K562 (cell line): ENCODE data around the gene TEX35. TPM values are rescaled to one million over a fixed set of nuclear protein-coding genes. Genes with fewer than 3 reads are reported as not detected.

Source experiments
- ATAC-seq: fragments of 200-7000 bp; cut with Tn5 transposase; 3 replicates; pipeline ENCODE4 v1.9.1; 2020; ENCODE audit warnings: moderate library complexity
- BruUV-seq: library from RNA; stranded (reverse); fragments of 400-500 nt; replicated peaks from 2 replicates; lab custom pipeline; 2021; lab: Mats Ljungman, UMichigan
- CTCF ChIA-PET: fragments of 300-600 bp; formaldehyde crosslinking; extraction: SDS; loops from one replicate; lab custom pipeline; 2021; ENCODE audit warnings: low intra/inter-chr PET ratio; lab: Yijun Ruan, JAX
- POLR2A ChIA-PET: fragments of 300-600, 350-650 bp; sonication (Branson Sonifier 250); formaldehyde crosslinking; extraction: SDS; loops from one replicate; lab custom pipeline; 2021; ENCODE audit warnings: antibody characterized with exemption, inconsistent platforms; lab: Yijun Ruan, JAX
- DNase-seq, 4 experiments: peaks; one replicate each; pipeline versions ENCODE4 v3.0.0 to v3.0.0-alpha.2; 2011 to 2018; ENCODE audit warnings: low spot score in 3 of 4, mixed read lengths in 3 of 4; ENCODE audit errors: extremely low read depth in 1 of 4
- FAIRE-seq: peaks from 2 replicates; lab custom pipeline; 2011; peaks lifted over from hg19 to GRCh38; lab: Jason Lieb, UNC
- H2AFZ ChIP-seq: 2 replicates; pipeline ENCODE4 v1.6.0; 2011; ENCODE audit warnings: low read depth, low read length, control low read depth, inconsistent platforms
- H3K27ac ChIP-seq: fragments of 200-600 bp; 3 replicates; pipeline ENCODE4 v1.8.0; 2011; ENCODE audit warnings: low read depth, mild to moderate bottlenecking, control low read depth, inconsistent platforms, low read length, moderate library complexity, mixed read lengths; ENCODE audit errors: extremely low read depth
- H3K27me3 ChIP-seq, 2 experiments: fragments of 300-600 bp in 1 of 2; 2 replicates in 1 of 2; 3 replicates in 1 of 2; pipeline versions ENCODE4 v1.6.0 to v1.8.0; 2011; ENCODE audit warnings: inconsistent platforms in 2 of 2, low read length in 2 of 2, mild to moderate bottlenecking in 1 of 2, mixed read lengths in 1 of 2, moderate library complexity in 1 of 2; ENCODE audit not compliant: control insufficient read depth in 2 of 2, insufficient read depth in 2 of 2
- H3K36me3 ChIP-seq: fragments of 300-600 bp; 3 replicates; pipeline ENCODE4 v1.8.0; 2011; ENCODE audit warnings: mild to moderate bottlenecking, low read length, inconsistent platforms; ENCODE audit not compliant: control insufficient read depth, insufficient read depth
- H3K4me1 ChIP-seq, 2 experiments: fragments of 200-600 bp in 1 of 2; replicated peaks in 1 of 2; 2 replicates in 1 of 2; 3 replicates in 1 of 2; pipeline versions ENCODE4 v1.5.1 to v1.8.0; 2011; ENCODE audit warnings: inconsistent platforms in 2 of 2, low read length in 2 of 2, mild to moderate bottlenecking in 1 of 2, mixed read lengths in 1 of 2, moderate library complexity in 1 of 2; ENCODE audit not compliant: control insufficient read depth in 2 of 2, insufficient read depth in 2 of 2
- H3K4me2 ChIP-seq: 2 replicates; pipeline ENCODE4 v1.6.1; 2011; ENCODE audit warnings: low read length, control low read depth, inconsistent platforms, mixed read lengths; ENCODE audit not compliant: insufficient read depth
- H3K4me3 ChIP-seq: fragments of 200-600 bp; sonication (generic), shearing (Covaris generic); 2 replicates; pipeline ENCODE4 v1.5.1; 2016; ENCODE audit warnings: control low read depth, inconsistent platforms
- H3K79me2 ChIP-seq: fragments of 200-600 bp; 3 replicates; pipeline ENCODE4 v1.8.0; 2011; ENCODE audit warnings: low read length, inconsistent platforms; ENCODE audit not compliant: control insufficient read depth, insufficient read depth
- H3K9ac ChIP-seq, 2 experiments: 2 replicates each; pipeline versions ENCODE4 v1.6.0 to v1.6.1; 2011; ENCODE audit warnings: low read depth in 2 of 2, low read length in 2 of 2, control low read depth in 1 of 2, inconsistent platforms in 1 of 2, mild to moderate bottlenecking in 1 of 2, mixed read lengths in 1 of 2; ENCODE audit not compliant: insufficient read depth in 1 of 2
- H3K9me1 ChIP-seq: one replicate; pipeline ENCODE4 v1.6.0; 2011; ENCODE audit warnings: inconsistent platforms, mild to moderate bottlenecking, low read length, moderate library complexity; ENCODE audit not compliant: control insufficient read depth, insufficient read depth
- H3K9me3 ChIP-seq: replicated peaks from 2 replicates; pipeline ENCODE4 v1.5.1; 2011; ENCODE audit warnings: low read depth, low read length, inconsistent platforms; ENCODE audit not compliant: control insufficient read depth, insufficient read depth
- H4K20me1 ChIP-seq: replicated peaks from 2 replicates; pipeline ENCODE4 v1.6.1; 2011; ENCODE audit warnings: low read length, inconsistent platforms, mixed read lengths; ENCODE audit not compliant: control insufficient read depth, insufficient read depth
- COPS2 ChIP-seq: fragments of 450-650 bp; conservative IDR thresholded peaks from 2 replicates; pipeline ENCODE4 v1.6.1; 2016; ENCODE audit warnings: mild to moderate bottlenecking, moderate library complexity
- IRF2 ChIP-seq: sonication (generic); formaldehyde crosslinking; IDR thresholded peaks from 2 replicates; pipeline ENCODE4 v1.8.1; 2022; ENCODE audit warnings: mild to moderate bottlenecking, missing genetic modification reagents
- MCM7 ChIP-seq, 2 experiments: fragments of 450-650 bp; IDR thresholded peaks; 2 replicates each; pipeline ENCODE4 v1.6.1; 2016 to 2018
- PYGO2 ChIP-seq: fragments of 450-650 bp; IDR thresholded peaks from 2 replicates; pipeline ENCODE4 v1.6.1; 2016; ENCODE audit warnings: mild to moderate bottlenecking, missing genetic modification characterization, moderate library complexity, missing compliant biosample characterization
- RBM15 ChIP-seq: fragments of 200-400 bp; formaldehyde crosslinking; IDR thresholded peaks from 2 replicates; pipeline ENCODE4 v1.6.1; 2018; ENCODE audit warnings: mild to moderate bottlenecking, low read length, moderate library complexity; ENCODE audit not compliant: insufficient read depth
- RFX5 ChIP-seq: IDR thresholded peaks from 2 replicates; pipeline ENCODE4 v1.6.1; 2011; ENCODE audit warnings: low read depth, mild to moderate bottlenecking, improper control_type of control experiment, low read length
- TEAD4 ChIP-seq, 2 experiments: sonication (generic) in 1 of 2; formaldehyde crosslinking in 1 of 2; IDR thresholded peaks; 2 replicates each; pipeline versions ENCODE4 v1.6.1 to v1.8.0; 2012 to 2022; ENCODE audit warnings: borderline replicate concordance in 1 of 2, inconsistent platforms in 1 of 2, low read length in 1 of 2, mild to moderate bottlenecking in 1 of 2, missing genetic modification reagents in 1 of 2
- ZBED1 ChIP-seq: IDR thresholded peaks from 2 replicates; pipeline ENCODE4 v1.6.1; 2014
- ZEB2 ChIP-seq: fragments of 450-650 bp; IDR thresholded peaks from 2 replicates; pipeline ENCODE4 v1.6.1; 2016
- ZNF644 ChIP-seq: fragments of 200-800 bp; sonication (Bioruptor generic); IDR thresholded peaks from 2 replicates; pipeline ENCODE4 v1.6.1; 2016; ENCODE audit warnings: low read depth, missing genetic modification characterization, missing compliant biosample characterization
- ZNF785 ChIP-seq: fragments of 250-450 bp; sonication (Bioruptor Pico); IDR thresholded peaks from 2 replicates; pipeline ENCODE4 v1.4.0; 2020; ENCODE audit warnings: mild to moderate bottlenecking
- WGBS: fragments of 100-300 bp; shearing (Covaris generic); methylation state at CpG from one replicate; pipeline ENCODE4 v1.1.6; 2016; ENCODE audit warnings: low coverage, mixed read lengths; ENCODE audit not compliant: insufficient coverage; ENCODE audit errors: missing lambda C conversion rate; 5-methylcytosine and 5-hydroxymethylcytosine counted together
- in situ Hi-C: fragments of 300-500 bp; cut with MboI; formaldehyde crosslinking; loops from 4 replicates; pipeline ENCODE4 v1.15.0; 2018; ENCODE audit warnings: inconsistent platforms, mixed read lengths
- intact Hi-C: fragments of 100-400 bp; cut with micrococcal nuclease; formaldehyde crosslinking; loops from 2 replicates; pipeline ENCODE4 v1.14.2; 2022
- polyA plus RNA-seq, 8 experiments: library from polyadenylated mRNA; depleted of rRNA in 4 of 8; stranded (reverse) in 5 of 8; unstranded in 3 of 8; fragments of >200 nt; fragmentation: Nextera tagmentation in 2 of 8; fragmentation: Illumina TruSeq in 1 of 8; extraction: Ambion mirVana in 2 of 8; extraction: Trizol in 1 of 8; gene quantifications; 2 replicates each; pipeline versions ENCODE4 v1.2.1 to v1.2.3, GENCODE V29; 2011 to 2014; ENCODE audit warnings: inconsistent platforms in 1 of 8, missing spikeins in 1 of 8
- total RNA-seq, 7 experiments: library from RNA; depleted of rRNA in 6 of 7; stranded (reverse); fragments of >200 nt in 6 of 7; fragmentation: Illumina TruSeq in 2 of 7; extraction: Trizol in 2 of 7; gene quantifications; 2 replicates each; pipeline versions ENCODE4 v1.2.1 to v1.2.3, GENCODE V29; 2011 to 2021; ENCODE audit warnings: low replicate concordance in 1 of 7
- TF ChIP-seq, protein P1 (sequence below), 2 experiments: IDR thresholded peaks in 1 of 2; conservative IDR thresholded peaks in 1 of 2; 2 replicates each; pipeline ENCODE4 v1.6.1; 2016; ENCODE audit warnings: low read depth in 2 of 2, mild to moderate bottlenecking in 1 of 2, missing compliant biosample characterization in 1 of 2, missing genetic modification characterization in 1 of 2, moderate library complexity in 1 of 2
- TF ChIP-seq, protein P2 (sequence below): sonication (generic); formaldehyde crosslinking; IDR thresholded peaks from 2 replicates; pipeline ENCODE4 v1.9.0; 2022; ENCODE audit warnings: mild to moderate bottlenecking, missing genetic modification reagents
- TF ChIP-seq, protein P3 (sequence below): fragments of 450-650 bp; formaldehyde crosslinking; IDR thresholded peaks from 2 replicates; pipeline ENCODE4 v1.4.0; 2020; ENCODE audit warnings: mild to moderate bottlenecking
- TF ChIP-seq, protein P4 (sequence below): sonication (generic); formaldehyde crosslinking; IDR thresholded peaks from 2 replicates; pipeline ENCODE4 v1.8.1; 2023; ENCODE audit warnings: mild to moderate bottlenecking, missing genetic modification reagents

TEX35 gene
- total and polyA plus RNA-seq, 9 of the 15 experiments (the other 6 are each of a cell fraction or from before 2014, with no cell fraction given): not detected

DNA sequence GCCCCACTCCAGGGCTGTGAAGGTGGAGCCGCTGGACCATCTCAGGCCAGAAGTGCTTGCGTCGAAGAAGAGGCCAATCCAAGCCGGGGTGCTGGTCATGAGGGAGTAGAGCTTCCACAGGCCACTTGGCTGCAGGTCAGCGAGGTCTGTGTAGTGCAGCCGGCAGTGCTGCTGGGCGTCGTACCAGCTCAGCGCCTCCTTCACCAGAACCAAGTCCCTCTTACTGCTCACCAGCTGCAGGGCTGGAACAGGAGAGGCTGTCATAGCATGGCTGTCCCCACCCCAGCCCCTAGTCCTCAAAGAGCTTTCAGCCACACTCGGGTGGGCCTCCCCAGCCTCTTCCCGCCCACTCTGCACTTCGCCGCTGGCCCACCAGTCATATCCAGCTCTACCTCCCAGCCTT lies 18.3 kb upstream of the TEX35 start (continued):
- TF ChIP-seq, protein P1, sequence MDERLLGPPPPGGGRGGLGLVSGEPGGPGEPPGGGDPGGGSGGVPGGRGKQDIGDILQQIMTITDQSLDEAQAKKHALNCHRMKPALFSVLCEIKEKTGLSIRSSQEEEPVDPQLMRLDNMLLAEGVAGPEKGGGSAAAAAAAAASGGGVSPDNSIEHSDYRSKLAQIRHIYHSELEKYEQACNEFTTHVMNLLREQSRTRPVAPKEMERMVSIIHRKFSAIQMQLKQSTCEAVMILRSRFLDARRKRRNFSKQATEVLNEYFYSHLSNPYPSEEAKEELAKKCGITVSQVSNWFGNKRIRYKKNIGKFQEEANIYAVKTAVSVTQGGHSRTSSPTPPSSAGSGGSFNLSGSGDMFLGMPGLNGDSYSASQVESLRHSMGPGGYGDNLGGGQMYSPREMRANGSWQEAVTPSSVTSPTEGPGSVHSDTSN (CRISPR knock-in tag; IDR thresholded peaks at IDR 0.05; ENCODE audit: low read depth): no peak
- TF ChIP-seq, protein P1 (tag; conservative IDR thresholded peaks at IDR 0.05; ENCODE audit: low read depth): no peak
- no peak for TF ChIP-seq RBM15
- TF ChIP-seq ZEB2: no peak
- TF ChIP-seq PYGO2: no peak
- no peak for TF ChIP-seq IRF2 (CRISPR knock-in tag)

DNA sequence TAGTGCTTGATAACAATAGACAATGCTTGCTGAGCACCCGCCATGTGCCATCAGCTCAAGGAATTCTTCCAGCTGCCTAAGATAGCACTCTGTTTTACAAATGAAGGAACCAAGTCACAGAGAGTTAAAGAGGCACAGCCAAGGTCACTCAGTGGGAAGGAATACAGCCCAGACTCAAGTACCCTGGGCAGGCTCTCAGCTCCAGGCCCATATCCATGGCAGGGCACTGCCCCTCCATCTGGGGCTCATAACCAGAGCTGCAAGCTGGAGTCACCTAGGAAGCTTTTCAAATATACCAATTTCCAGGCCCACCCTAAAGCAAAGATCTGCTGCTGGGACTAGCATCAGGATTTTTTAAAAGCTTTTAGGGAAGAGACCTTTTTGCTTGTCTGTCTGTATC lies 17.8 kb upstream of the TEX35 start:
- ChIA-PET CTCF (no interaction called here), POLR2A (interaction anchor here (0.9 to 1.0 kb wide), 4 partner anchors 9 to 1010 kb away, joined by 3 read pairs; no protein-coding TSS in a partner anchor)
- no peak overlapping the region for H3K4me3 ChIP-seq
- no peak overlapping the region for H3K27ac ChIP-seq
- ATAC-seq (no peak), DNase-seq (no peak), FAIRE-seq (no peak)
- no peaks in the 10 kb centered on the region for H3K36me3 ChIP-seq
- H3K9ac ChIP-seq: no peak overlapping the region
- in situ Hi-C loops: no loop called here
- no peaks in the 10 kb centered on the region for H3K9me1 ChIP-seq
- no peak for TF ChIP-seq COPS2
- no peak for TF ChIP-seq ZNF644
- TF ChIP-seq, protein P2, sequence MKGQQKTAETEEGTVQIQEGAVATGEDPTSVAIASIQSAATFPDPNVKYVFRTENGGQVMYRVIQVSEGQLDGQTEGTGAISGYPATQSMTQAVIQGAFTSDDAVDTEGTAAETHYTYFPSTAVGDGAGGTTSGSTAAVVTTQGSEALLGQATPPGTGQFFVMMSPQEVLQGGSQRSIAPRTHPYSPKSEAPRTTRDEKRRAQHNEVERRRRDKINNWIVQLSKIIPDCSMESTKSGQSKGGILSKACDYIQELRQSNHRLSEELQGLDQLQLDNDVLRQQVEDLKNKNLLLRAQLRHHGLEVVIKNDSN (CRISPR knock-in tag): no peak
- TF ChIP-seq TEAD4 (IDR thresholded peaks at IDR 0.05; ENCODE audit: low read length): no peak
- TF ChIP-seq TEAD4 (CRISPR knock-in tag; IDR thresholded peaks at IDR 0.05; ENCODE audit: borderline replicate concordance): no peak
- no peak for TF ChIP-seq RFX5
- TF ChIP-seq, protein P3, sequence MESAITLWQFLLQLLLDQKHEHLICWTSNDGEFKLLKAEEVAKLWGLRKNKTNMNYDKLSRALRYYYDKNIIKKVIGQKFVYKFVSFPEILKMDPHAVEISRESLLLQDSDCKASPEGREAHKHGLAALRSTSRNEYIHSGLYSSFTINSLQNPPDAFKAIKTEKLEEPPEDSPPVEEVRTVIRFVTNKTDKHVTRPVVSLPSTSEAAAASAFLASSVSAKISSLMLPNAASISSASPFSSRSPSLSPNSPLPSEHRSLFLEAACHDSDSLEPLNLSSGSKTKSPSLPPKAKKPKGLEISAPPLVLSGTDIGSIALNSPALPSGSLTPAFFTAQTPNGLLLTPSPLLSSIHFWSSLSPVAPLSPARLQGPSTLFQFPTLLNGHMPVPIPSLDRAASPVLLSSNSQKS (CRISPR knock-in tag): no peak
- TF ChIP-seq ZBED1: no peak
- no peak for TF ChIP-seq ZNF785 (CRISPR knock-in tag)
- no peak for TF ChIP-seq MCM7 (IDR thresholded peaks at IDR 0.05)
- TF ChIP-seq, protein P4, sequence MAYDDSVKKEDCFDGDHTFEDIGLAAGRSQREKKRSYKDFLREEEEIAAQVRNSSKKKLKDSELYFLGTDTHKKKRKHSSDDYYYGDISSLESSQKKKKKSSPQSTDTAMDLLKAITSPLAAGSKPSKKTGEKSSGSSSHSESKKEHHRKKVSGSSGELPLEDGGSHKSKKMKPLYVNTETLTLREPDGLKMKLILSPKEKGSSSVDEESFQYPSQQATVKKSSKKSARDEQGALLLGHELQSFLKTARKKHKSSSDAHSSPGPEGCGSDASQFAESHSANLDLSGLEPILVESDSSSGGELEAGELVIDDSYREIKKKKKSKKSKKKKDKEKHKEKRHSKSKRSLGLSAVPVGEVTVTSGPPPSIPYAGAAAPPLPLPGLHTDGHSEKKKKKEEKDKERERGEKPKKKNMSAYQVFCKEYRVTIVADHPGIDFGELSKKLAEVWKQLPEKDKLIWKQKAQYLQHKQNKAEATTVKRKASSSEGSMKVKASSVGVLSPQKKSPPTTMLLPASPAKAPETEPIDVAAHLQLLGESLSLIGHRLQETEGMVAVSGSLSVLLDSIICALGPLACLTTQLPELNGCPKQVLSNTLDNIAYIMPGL (CRISPR knock-in tag): no peak
- H3K79me2 ChIP-seq: no peaks in the 10 kb centered on the region
- no peaks in the 10 kb centered on the region for H3K9me3 ChIP-seq
- H4K20me1 ChIP-seq: no peaks in the 10 kb centered on the region
- H3K27me3 ChIP-seq: peaks cover 45 to 81% of the 10 kb centered on the region in 2 experiments
- H2AFZ ChIP-seq: no peak overlapping the region
- BruUV-seq: no TSS peak
- H3K4me2 ChIP-seq: no peak overlapping the region
- WGBS: 0% methylated on average over 1 of the region's 1 CpG
- H3K4me1 ChIP-seq: no peaks in the 10 kb centered on the region
- intact Hi-C loops: no loop called here
